NCI-H1105 treated with DMSO at 0.1 percent for 48 hours (cell line): Measurements from ENCODE around the gene HINT2.

Experiments
- DNase-seq: peaks from one replicate; lab custom pipeline; 2025; lab: John Stamatoyannopoulos, UW

Gene HINT2

DNA sequence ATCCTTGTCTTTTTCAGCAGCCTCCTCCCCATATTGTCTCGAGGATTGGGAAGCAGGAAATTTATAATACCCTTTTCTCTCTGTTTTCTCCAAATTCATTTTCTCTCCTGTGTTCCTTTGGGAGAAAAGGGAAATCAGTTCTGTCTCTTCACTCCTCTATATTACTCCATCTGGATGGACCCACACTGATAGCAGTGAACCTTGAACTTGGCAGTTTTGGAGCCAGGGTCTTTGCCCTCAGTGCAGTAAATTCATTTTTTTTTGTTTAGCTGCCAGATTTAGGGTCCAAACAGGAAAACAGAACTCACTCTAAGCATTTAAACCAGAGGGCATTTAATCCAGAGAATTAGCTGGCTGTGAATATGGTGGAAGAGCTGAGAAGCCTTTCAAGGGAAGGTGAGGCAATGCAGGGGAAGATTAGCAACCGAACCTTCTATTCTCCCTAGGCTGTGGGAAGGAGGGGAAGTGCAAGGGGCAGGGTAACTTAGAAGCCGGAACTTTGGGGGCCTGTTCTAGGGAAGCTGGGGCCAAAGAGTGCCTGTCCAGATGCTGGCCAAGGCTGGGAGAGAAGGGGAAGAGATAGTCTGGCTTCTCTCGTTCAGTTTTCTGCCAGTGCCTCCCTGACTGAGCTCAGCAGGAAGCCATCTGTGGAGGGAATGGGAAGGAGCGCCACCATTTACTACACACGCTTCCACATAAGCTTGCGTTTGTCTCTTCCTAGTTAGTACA lies 39.8 kb downstream of the HINT2 start:
- peak; percentile 28 for DNase-seq

DNA sequence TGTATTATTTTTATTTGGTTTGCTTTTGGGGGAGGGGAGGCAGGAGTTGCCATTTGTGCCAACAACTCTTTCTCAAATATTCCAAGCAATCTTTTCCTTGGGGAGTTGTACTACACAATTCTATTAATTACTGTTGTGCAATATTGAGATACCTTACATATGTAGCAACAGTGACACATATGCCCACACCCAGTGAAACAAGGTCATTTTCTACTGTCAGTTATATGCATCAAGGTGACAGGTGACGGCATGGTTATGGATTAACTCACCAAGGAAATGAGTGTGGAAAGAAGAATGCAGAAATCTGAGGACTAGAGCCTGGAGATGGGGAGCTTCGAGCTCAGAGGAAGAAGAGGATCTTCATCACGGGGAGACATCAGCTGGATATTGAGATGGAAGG lies 42.9 kb downstream of the HINT2 start:
- peak; percentile 55 for DNase-seq

- peak; percentile 84 for DNase-seq
Measured at GRCh38 chr9:35771534-35771933, 43.3 kb downstream of the HINT2 start.

DNA sequence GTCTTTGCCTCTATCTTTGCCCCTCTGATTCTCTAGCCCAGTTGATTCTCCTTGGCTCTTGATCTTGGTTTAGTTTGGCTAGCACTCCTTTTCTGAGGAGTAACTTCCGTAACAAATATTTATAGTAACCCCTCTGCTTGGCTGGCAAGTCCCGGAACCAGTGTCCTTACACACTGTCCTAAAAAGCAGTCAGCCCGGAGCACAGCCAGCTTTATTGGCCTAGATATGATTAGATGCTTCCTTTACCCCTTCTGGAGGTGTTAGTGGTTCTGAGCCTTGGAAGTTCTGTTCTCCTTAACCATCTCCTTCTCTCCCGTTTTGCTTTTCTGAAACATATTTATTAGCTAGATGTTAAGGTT lies 43.8 kb downstream of the HINT2 start:
- no peak for DNase-seq

GRCh38 chr9:35769763-35770162 lies 45.1 kb downstream of the HINT2 start:
- no peak for DNase-seq

DNA sequence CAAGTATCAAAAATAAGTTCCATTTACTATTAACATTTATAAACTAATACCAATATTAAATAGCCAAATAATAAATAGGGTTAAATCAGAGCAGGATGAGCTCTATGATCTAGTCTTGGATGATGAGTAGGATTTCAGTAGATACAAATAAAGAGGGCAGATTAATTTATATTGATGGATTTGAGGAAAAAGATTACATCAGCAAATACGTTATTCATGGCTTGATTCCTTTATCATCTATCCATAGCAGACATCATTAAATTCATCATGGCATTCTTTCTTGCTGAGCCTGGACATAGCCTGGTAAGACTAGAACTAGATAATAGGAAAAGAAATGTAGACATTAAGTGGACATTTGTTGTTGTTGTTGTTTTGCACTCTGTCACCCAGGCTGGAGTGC lies 47.4 kb downstream of the HINT2 start:
- DNase-seq, result no peak

GRCh38 chr9:35766997-35767396 lies 47.8 kb downstream of the HINT2 start:
- no peak for DNase-seq

DNA sequence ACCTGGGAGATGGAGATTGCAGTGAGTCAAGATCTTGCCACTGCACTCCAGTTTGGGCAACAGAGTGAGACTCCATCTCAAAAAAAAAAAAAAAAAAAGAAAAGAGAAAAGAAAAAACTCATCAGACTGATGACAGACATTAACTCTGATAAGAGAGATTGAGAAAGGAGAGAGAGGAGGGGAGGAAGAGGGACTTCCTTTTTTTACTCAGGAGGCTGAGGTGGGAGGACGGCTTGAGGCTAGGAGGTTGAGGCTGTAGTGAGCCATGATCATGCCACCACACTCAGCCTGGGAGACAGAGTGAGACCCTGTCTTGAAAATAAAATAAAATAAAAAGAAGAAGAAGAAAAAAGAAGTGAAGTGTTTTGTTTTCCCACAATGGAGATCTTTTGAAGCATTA lies 51.0 kb downstream of the HINT2 start:
- no peak for DNase-seq

DNA sequence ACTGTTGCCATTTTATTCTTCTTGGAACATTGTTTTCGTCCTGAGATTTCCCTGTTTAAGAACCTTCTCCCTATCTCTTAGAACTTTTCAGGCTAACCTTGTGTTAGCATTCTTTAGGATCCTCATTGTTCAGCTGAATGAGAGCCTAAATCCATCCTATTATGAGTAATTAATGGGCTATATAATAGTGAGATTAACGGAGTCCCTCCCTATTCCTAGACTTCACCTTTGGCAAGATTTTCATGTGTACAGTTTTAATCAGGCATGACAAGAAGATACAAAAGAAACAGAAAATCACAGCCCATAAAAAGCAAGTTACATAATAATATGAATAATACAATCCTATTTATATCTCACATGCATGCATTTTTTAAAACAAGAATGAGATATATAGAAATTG lies 51.7 kb downstream of the HINT2 start:
- no peak for DNase-seq
